HG03565 (cell line): ENCODE measurements around the gene UBL7.

Source experiments
- ATAC-seq: cut with Tn5 transposase; IDR thresholded peaks from one replicate; pipeline ENCODE4 v1.9.1; 2021; ENCODE audit warnings: mild to moderate bottlenecking, moderate library complexity; ENCODE audit not compliant: unreplicated experiment

The UBL7 gene

GRCh38 chr15:74409225-74409624 lies 51.7 kb downstream of the UBL7 start:
- ATAC-seq = no peak

GRCh38 chr15:74408815-74409214 lies 52.1 kb downstream of the UBL7 start:
- ATAC-seq = no peak

DNA sequence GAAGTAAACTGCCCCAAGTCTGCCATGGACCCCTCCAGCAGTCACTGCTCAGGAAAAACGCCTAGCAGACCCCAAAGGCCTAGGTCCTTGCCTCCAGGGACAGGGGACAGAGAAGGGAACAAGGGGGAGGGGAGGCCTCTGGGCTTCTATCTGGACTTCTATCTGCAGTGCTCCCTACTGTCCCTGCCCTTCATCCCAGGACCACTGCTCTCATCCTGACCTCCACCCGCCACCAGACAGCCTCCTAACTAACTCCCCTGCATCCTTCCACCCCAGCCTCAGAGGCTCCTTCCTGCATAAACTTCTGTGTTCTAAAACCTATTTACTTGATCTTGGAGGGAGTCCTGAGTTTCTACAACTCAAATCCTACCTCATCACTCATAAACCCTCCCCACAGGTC lies 52.6 kb downstream of the UBL7 start:
- no peak for ATAC-seq

DNA sequence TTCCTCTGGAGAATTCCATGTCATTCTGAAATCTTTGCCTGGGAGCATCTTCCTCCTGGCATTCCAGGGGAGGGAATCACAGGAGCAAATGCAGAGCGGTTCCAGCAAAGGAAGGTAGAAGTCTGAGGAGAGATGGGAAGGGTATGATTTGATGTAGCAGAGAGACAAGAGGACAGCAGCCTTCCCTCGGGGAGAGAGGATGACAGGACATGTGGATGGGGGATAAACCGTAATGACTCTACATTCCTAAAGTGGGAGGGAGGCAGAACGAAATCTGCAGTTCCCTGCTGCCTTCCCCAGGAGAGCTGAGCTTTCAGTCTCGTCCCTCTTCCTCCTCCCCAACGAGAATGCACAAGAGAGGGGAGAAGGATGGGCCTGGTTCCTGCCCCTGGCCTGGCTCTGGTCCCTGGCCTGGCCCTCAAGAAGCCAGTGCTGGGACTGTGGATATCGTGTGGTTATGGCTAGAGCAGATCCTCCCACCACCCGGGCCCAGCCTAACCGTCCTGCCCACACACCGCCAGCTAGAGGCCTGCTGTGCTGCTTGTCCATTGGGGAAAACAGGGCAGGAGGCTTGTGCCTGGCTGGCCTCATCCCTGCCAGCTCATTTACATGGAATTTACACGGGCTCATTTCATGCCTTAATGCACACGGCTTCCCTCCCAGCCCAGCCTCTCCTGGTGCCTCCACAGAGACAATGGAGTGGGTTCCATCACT lies 53.8 kb downstream of the UBL7 start:
- no peak for ATAC-seq

DNA sequence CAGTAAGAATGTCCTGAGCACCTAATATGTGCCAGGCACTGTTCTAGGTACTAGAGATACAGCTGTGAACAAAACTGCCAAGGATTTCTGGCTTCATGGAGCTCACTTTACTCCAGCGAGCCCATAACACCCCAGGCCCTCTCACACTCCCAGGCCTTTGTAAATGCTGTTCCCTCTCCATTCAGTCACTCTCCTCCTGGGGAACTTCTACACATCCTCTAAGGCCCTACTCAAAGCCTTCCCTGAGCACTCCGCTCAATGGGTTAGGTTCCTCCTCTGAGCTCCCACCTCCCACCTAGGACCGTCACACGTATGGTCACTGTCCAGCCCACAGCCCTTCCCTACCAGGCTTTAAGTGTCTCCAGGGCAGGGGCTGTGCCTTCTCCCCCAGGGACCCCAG lies 54.4 kb downstream of the UBL7 start:
- no peak for ATAC-seq

- ATAC-seq = no peak
These were observed 55.1 kb downstream of the UBL7 start for GRCh38 chr15:74405823-74406222.

DNA sequence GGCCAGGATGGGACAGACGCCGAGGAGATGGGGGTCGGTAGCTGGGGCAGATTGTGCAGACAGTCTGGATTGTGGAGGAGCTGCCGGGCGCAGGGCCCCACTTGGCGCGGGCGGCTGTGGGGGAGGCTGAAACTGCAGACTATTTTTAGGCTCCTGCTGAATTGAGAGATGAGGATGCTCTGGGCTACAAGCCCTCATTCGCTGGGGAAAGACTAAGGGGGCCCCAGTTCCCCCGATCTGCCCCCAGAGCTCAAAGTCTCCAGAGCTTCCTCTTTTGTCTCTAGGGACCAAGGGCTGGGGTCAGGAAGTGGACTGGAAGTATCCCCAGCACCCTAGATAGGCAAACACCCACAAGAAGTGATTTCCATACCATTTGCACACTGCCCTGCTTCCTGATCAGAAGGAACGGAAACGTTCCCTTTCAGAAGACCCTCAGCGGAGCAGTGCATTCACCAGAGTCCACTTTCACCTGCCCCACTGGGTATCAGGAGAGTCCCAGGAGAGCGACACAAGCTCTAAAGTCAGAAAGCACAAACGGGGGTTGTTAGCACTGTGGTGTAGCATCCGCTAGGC lies 56.9 kb downstream of the UBL7 start:
- ATAC-seq = no peak

DNA sequence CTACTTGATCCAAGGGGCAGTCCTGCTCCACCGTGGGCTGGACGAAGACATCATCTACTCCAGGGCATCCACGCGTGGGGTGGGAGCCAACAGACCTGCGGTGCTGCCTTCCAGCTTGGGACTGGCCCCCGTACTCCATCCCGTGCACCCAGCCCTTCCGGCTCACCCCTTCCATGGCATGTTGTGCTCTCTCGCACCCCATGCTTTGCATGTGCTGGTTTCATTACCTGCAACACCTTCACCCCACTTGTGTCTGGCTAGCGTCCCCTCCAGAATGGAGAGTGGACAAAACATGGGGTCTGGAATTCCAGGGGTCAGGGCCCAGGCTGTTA lies 57.4 kb downstream of the UBL7 start:
- no peak for ATAC-seq

- ATAC-seq = no peak
These were observed 57.9 kb downstream of the UBL7 start for GRCh38 chr15:74402873-74403587.

DNA sequence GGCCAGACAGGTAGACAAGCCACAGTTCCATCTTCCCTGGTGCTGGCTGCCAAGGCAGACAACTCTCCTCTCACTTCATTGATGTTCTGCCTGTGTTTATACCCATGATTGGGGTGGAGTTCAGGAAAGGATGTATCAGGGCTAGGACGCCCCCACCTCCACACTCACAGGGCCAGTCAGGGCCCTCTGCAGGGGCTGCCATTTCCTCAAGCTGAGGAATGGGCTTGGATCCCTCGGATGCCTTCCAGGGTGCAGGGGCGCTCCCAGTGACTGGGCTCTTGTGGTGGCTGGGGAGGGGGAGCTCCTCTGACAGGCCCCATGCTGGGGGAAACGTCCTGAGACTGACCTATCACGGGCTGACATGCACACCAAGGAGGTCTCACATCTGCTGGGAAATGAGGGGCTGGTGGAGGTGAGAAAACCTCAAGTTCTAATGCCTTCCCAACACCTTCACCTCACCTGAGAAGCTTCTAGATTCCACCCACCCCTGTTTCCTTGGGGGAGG lies 58.6 kb downstream of the UBL7 start:
- no peak for ATAC-seq

DNA sequence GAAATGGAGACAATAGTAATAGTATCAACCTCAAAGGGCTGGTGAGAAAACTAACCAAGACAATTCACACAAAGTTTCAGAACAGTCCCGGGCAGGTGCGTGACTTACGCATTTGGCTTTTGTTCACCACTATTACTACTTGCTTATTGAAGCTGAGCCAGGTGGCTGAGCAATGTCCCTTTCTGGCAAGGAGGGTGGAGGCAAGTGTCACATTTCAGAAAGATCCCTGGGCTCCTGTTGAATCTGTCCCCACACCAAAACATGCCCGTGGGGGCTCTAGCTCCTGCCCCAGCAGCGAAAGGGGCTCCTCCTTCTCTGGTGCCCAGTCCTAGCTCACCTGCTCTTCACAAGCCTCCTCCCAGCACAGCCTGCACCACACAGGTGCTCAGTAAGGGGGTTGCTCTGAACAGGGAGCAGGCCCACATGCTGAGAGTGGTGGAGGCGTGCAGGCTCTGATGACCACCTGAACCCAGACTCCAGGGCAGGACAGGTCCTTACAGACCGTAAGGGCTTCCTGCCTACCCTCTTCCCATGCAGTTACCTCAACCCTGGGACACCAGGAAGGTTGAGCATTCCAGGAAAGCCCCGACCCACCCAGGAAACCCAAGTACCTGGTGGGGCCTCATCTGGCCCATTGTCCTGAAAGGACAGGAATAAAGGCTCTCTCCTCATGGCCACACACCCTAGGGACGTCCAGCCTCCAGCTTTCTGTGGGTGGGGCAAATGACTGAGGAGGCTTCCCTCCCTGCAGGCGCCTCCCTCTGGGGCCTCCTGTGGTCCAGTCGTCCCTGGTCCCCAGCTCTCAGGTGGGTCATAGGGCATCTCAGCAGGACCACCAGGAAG lies 59.8 kb downstream of the UBL7 start:
- ATAC-seq = no peak

GRCh38 chr15:74400313-74400860 lies 60.6 kb downstream of the UBL7 start:
- no peak for ATAC-seq

- no peak for ATAC-seq
These were observed 61.2 kb downstream of the UBL7 start for GRCh38 chr15:74399511-74400312.

GRCh38 chr15:74399100-74399499 lies 61.9 kb downstream of the UBL7 start:
- no peak for ATAC-seq

GRCh38 chr15:74398183-74398582 lies 62.8 kb downstream of the UBL7 start:
- no peak for ATAC-seq

GRCh38 chr15:74397239-74398068 lies 63.5 kb downstream of the UBL7 start:
- no peak for ATAC-seq

- peak; percentile 24 for ATAC-seq
These were observed 64.3 kb downstream of the UBL7 start for GRCh38 chr15:74396445-74397238.

- no peak for ATAC-seq
These were observed 64.9 kb downstream of the UBL7 start for GRCh38 chr15:74396146-74396438.
